HAP-1 (cell line): Measurements from ENCODE around the gene LRRC32.
"Not testable (repeated sequence)": the region's sequence is repeated elsewhere in the genome, so short reads cannot be mapped to it uniquely, and the experiment has no call there.

Experiments
- DNase-seq, 2 experiments: peaks; one replicate each; pipeline ENCODE4 v3.0.0-alpha.2; 2016 to 2020; ENCODE audit warnings: low spot score in 2 of 2
- H3K27me3 ChIP-seq: fragments of 250-450 bp; sonication (Bioruptor Pico); 2 replicates; pipeline ENCODE4 v1.5.1; 2020; ENCODE audit warnings: low read depth, mild to moderate bottlenecking, moderate library complexity
- H3K36me3 ChIP-seq: fragments of 250-450 bp; sonication (Bioruptor Pico); replicated peaks from 2 replicates; pipeline ENCODE4 v1.5.1; 2020; ENCODE audit warnings: mild to moderate bottlenecking
- H3K4me1 ChIP-seq: fragments of 250-450 bp; sonication (Bioruptor Pico); 2 replicates; pipeline ENCODE4 v1.5.1; 2020; ENCODE audit warnings: mild to moderate bottlenecking
- H3K4me3 ChIP-seq: fragments of 250-450 bp; sonication (Bioruptor Pico); 2 replicates; pipeline ENCODE4 v1.5.1; 2020; ENCODE audit warnings: mild to moderate bottlenecking, moderate library complexity
- H3K9me3 ChIP-seq: fragments of 250-450 bp; sonication (Bioruptor Pico); 2 replicates; pipeline ENCODE4 v1.5.1; 2020; ENCODE audit warnings: mild to moderate bottlenecking, moderate library complexity
- in situ Hi-C: fragments of 300-500 bp; cut with MboI; formaldehyde crosslinking; loops from 3 replicates; pipeline ENCODE4 v1.14.3; 2020; ENCODE audit warnings: low sequenced_read_pairs, inconsistent platforms, mixed read lengths

Gene LRRC32

DNA sequence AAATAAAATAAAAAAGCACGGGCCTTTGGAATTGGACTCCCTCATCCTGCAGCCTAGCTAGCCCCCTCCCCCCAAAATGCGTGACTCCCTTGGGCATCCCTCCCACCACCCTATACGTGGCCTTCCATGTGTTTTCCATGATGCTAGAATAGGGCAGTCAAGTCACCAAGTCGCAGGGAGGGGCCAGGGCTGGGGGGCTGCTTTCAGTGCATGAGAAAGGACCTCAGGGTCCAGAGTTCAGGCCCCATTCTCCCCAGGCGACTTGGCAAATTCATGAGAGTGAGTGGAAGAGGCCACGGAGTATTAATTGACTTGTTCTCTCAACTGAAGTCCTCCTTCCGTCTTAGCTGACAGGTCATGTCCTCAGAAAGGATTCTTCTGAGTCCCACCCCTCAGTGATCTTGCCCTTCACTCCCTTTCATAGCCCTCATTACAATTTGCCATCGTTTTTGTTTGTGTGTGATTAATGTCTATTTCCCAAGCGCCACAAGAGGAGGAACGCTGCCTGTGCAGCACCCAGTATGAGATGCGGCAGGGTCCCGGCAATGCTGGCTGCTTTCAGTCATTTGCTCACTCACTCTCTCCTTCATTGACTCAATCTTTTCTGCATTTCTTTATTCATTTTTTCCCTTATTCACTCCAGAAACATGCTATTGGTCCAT, 17.4 kb downstream of the LRRC32 start:
- in situ Hi-C loops = no loop called here
- Histone ChIP-seq H3K4me3 (no peak overlapping the region), H3K36me3 (no peaks in the 10 kb centered on the region), H3K27me3 (no peaks in the 10 kb centered on the region), H3K4me1 (no peaks in the 10 kb centered on the region), H3K9me3 (no peaks in the 10 kb centered on the region)
- DNase-seq = no peak

DNA sequence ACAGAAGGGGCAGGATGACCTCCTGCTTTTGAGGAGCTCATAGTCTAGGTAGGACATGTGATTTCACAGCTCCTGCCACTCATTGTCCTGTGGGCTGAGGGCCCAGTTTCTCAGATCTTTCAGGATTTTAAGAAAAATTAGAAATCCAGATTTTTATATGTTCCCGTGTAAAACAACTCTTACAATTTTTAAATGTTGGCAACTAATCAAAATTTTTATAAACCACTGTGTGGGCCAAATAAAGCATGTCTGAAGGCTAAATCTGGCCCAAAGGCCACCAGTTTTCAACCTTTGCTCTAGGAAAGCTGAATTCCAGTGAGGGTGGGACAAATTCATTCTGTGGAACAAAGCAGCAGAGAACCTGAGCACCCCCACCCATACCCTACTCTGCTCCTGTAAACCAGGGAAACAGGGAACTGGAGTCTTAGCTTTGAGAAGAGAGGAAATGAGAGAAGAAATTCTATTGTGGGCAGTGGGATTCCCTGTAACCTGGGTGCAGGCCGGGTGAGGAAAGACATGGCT, 20.6 kb downstream of the LRRC32 start:
- in situ Hi-C loops = no loop called here
- DNase-seq = no peak
- Histone ChIP-seq H3K4me3 (no peak overlapping the region), H3K27me3 (no peaks in the 10 kb centered on the region), H3K9me3 (no peaks in the 10 kb centered on the region), H3K4me1 (no peaks in the 10 kb centered on the region), H3K36me3 (no peaks in the 10 kb centered on the region)

DNA sequence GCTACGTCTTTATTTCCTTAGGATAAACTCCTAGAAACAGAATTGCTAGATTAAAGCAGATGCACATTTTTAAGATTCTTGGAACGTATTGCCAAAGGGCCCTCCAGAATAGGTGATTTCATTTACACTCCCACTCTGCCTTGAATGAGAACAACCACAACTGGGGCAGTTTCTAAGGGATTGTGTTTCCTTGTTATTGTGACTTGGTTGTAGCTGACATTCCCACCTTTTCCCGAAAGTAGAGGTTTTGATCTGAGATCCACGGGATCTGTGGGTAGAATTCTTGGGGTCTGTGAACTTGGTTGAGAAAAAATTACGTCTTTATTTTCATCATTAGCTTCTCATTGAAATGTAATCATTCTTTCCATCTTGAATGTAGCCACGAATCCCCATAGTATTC, 21.5 kb downstream of the LRRC32 start:
- Histone ChIP-seq H3K4me3 (no peak overlapping the region), H3K27me3 (no peaks in the 10 kb centered on the region), H3K9me3 (no peaks in the 10 kb centered on the region), H3K4me1 (no peaks in the 10 kb centered on the region), H3K36me3 (no peaks in the 10 kb centered on the region)
- in situ Hi-C loops = no loop called here
- no peak for DNase-seq

DNA sequence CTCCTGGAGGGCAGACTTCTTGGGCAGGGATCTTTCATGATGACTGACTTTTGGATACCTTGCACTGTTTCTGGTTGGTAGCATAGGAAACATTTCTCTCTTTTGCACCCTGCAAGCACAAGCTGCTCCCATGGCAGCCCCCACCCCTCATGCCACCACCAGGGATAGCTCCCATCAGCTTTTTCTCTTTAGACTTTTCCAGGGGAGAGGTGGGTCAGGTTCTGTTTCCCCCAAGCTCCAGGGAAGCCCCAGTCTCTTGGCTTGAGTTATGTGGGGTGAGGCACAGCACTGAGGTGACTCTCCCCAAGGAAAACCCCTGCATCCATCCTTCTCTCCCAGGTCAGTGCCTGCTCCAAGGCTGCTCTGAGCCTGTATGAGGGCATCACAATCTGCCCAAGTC, 22.5 kb downstream of the LRRC32 start:
- DNase-seq = no peak
- H3K9me3 ChIP-seq = no peaks in the 10 kb centered on the region
- H3K36me3 ChIP-seq = no peaks in the 10 kb centered on the region
- H3K4me1 ChIP-seq = no peaks in the 10 kb centered on the region
- in situ Hi-C loops = no loop called here
- no peaks in the 10 kb centered on the region for H3K27me3 ChIP-seq
- no peak overlapping the region for H3K4me3 ChIP-seq

DNA sequence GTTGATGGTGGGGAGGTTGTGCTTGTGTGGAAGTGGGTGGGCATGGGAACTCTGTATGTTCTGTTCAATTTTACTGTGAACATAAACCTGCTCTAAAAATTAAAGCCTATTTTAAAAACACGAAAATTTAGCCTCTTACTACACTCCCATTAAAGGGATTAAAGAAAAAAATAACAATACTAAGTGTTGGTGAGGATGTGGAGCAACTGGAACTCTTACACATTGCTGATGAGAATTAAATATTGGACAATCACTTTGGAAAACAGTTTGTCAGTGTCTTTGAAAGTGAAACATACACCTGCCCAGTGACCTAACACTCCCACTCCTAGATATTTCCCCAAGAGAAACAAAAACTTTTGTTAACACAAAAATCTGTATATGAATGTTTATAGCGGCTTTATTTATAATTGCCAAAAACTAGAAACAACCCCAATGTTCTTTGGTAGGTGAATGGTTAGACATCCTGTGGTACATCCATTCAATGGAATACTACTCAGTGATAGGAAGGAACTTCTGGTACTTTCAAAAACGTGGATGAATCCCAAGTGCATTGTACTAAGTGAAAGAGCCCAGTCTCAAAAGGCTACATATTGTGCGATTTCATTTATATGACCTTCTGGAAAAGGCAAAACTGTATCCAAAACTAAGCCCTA, 23.5 kb downstream of the LRRC32 start:
- no peaks in the 10 kb centered on the region for H3K4me1 ChIP-seq
- no peak for DNase-seq
- no peaks in the 10 kb centered on the region for H3K9me3 ChIP-seq
- H3K4me3 ChIP-seq = no peak overlapping the region
- H3K36me3 ChIP-seq = no peaks in the 10 kb centered on the region
- in situ Hi-C loops = no loop called here
- H3K27me3 ChIP-seq = no peaks in the 10 kb centered on the region

DNA sequence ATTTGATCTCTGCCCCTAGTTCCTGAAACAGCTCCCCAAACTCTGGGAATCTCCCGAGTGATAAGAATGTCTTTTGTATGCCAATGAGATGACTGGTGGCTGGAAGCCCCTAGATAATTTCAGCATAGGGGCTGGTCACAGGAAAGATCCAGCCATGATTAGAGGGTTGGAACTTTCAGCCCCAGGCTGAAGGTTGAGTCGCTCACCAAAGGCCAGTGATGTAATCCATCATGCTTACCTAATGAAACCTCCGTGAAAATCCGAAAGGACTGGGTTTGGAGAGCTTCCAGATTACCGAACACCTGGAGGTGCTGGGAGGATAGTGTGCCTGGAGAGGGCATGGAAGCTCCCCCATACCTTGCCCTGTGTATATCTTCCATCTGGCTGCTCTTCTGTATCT, 26.0 kb downstream of the LRRC32 start:
- no peak for DNase-seq
- in situ Hi-C loops = no loop called here
- Histone ChIP-seq H3K9me3 (no peaks in the 10 kb centered on the region), H3K36me3 (no peaks in the 10 kb centered on the region), H3K4me3 (no peak overlapping the region), H3K27me3 (no peaks in the 10 kb centered on the region), H3K4me1 (no peaks in the 10 kb centered on the region)

DNA sequence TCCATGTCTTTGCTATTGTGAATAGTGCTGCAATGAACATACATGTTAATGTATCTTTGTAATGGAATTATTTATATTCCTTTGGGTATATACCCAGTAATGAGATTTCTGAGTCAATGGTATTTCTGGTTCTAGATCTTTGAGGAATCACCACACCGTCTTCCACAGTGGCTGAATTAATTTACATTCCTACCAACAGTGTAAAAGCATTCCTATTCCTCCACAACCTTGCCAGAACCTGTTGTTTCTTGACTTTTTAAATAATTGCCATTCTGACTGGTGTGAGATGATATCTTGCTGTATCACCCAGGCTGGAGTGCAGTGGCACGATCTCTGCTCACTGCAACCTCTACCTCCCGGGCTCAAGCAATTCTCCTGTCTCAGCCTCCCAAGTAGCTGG, 26.8 kb downstream of the LRRC32 start:
- in situ Hi-C loops, H3K4me3 ChIP-seq, H3K36me3 ChIP-seq, H3K27me3 ChIP-seq, H3K4me1 ChIP-seq, DNase-seq, H3K9me3 ChIP-seq: not testable (repeated sequence)

DNA sequence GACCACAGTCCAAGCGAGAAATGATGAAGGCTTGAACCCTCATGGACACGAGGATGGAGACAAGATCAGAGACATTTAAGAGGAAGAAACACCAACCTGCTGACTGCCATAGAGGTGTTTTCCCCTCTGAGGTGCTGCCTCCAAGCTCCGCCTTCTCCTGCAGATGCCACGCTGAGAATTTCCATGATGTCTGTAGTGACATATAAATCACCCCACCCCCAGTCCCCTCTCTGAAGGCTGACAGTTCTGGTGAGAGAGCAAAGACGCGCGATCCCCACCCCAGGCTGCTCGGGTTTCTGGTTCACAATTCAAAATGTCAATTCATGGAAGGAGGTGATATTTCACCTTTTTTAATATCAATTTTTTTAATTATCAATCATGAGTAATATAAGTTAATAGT, 28.2 kb downstream of the LRRC32 start:
- Histone ChIP-seq H3K4me3 (no peak overlapping the region), H3K27me3 (no peaks in the 10 kb centered on the region), H3K36me3 (no peaks in the 10 kb centered on the region), H3K4me1 (no peaks in the 10 kb centered on the region), H3K9me3 (no peaks in the 10 kb centered on the region)
- in situ Hi-C loops = no loop called here
- no peak for DNase-seq

DNA sequence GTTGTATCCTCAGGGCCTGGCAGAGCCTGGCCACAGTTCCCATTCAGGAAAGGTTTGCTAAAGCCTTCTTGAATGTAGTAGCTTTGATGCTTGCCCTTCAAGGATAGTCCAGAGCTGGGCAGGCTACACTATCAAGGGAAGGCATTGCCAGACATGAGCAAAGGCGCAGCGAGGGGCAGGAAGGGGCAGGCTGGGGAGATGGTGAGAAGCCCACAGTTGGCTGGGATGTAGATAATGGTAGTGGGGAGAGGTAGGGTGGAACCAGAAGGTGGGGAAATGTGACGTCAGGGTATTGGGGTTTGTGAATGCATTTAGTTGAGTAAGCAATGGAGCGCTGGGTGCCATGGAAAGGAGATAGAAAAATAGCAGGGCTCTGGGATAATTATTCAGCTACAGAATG, 28.6 kb downstream of the LRRC32 start:
- in situ Hi-C loops = no loop called here
- Histone ChIP-seq H3K4me1 (no peaks in the 10 kb centered on the region), H3K4me3 (no peak overlapping the region), H3K9me3 (no peaks in the 10 kb centered on the region), H3K36me3 (no peaks in the 10 kb centered on the region), H3K27me3 (no peaks in the 10 kb centered on the region)
- no peak for DNase-seq

DNA sequence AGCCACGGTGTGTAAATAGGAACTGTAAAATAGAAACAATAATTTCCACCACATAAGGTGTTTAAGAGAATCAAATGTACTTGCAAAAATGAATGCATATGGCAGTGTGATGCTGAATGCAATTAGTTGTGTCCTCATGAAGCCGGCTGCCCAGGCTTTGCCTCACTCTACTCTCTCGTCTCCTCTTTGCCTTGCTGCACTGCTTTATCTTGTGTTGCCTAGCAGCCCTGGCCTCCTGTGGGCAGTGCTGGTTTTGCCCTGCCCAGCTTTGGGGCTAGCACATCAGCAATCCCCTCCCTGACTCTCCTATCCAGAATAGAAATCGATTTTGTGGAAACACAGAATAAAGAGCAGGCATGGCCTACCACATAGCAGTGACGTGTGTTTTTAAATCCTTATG, 30.0 kb downstream of the LRRC32 start:
- no peaks in the 10 kb centered on the region for H3K27me3 ChIP-seq
- no peaks in the 10 kb centered on the region for H3K36me3 ChIP-seq
- H3K4me3 ChIP-seq = no peak overlapping the region
- in situ Hi-C loops = no loop called here
- DNase-seq = no peak
- no peaks in the 10 kb centered on the region for H3K4me1 ChIP-seq
- H3K9me3 ChIP-seq = no peaks in the 10 kb centered on the region

DNA sequence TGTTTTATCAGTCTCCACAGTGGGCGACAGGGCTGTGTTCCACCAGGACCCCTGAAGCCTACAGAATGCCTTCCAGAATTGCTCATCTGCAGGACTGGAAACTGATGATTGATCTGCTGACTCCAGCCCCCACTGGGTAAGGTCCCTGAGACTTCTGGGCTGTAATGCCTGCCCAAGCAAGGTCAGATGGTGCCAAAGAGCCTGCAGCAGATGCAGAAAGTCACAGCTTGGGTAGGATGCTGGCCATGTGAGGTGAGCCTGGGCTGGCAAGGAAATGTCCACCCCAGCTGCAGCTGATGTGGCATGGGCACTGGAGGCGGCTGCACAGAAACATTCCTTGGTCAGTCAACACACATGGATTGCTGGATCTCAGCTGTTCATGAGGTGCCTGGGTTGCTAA, 30.9 kb downstream of the LRRC32 start:
- Histone ChIP-seq H3K4me3 (no peak overlapping the region), H3K4me1 (no peaks in the 10 kb centered on the region), H3K27me3 (no peaks in the 10 kb centered on the region), H3K9me3 (no peaks in the 10 kb centered on the region), H3K36me3 (no peaks in the 10 kb centered on the region)
- in situ Hi-C loops = no loop called here
- DNase-seq = no peak

DNA sequence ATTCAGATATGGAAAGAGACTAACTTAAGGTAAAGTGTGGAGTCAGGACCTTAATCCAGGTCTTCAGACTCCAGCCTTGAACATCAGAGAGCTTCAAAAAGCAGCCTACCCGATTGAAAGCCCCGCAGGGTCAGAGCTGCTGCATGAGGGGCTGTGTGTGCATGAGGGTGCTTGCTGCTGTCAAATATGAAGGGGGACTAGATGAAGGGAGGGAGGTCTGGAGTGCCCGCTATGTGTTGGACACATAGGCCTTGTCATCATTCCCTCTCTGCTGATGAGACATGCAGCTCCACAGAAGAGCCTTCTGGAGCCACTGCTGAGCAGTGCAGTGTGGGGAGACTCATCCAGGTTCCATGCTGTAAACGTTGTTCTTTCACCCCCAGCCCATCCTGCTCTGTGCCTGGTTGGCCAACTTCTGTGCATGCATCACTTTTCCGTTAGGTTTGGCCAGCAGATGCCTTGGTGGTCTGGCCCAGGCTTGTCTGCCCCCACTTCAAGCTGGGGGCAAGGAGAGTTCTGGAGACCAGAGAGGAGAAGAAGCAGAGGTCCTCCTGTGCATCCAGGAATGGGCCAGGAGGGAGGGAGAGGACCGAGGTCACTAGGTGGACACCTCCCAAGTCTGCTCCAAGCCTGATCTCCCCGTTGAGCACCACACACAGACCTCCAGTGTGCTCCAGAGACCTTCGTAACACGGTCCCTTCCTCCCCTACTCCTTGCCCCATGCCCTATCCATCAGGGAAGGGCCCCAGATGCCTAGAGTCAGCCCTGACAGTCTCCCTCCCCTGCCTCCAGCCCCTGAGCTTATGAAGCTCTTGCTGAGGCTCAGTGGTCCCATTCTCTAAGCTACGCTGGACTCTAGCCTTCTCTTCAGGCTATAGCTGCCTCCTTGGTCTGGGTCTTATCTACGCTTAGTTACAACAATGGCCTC, 32.0 kb downstream of the LRRC32 start:
- Histone ChIP-seq H3K4me3 (no peak overlapping the region), H3K36me3 (no peaks in the 10 kb centered on the region), H3K27me3 (no peaks in the 10 kb centered on the region), H3K9me3 (no peaks in the 10 kb centered on the region), H3K4me1 (no peaks in the 10 kb centered on the region)
- in situ Hi-C loops = no loop called here
- DNase-seq = no peak

DNA sequence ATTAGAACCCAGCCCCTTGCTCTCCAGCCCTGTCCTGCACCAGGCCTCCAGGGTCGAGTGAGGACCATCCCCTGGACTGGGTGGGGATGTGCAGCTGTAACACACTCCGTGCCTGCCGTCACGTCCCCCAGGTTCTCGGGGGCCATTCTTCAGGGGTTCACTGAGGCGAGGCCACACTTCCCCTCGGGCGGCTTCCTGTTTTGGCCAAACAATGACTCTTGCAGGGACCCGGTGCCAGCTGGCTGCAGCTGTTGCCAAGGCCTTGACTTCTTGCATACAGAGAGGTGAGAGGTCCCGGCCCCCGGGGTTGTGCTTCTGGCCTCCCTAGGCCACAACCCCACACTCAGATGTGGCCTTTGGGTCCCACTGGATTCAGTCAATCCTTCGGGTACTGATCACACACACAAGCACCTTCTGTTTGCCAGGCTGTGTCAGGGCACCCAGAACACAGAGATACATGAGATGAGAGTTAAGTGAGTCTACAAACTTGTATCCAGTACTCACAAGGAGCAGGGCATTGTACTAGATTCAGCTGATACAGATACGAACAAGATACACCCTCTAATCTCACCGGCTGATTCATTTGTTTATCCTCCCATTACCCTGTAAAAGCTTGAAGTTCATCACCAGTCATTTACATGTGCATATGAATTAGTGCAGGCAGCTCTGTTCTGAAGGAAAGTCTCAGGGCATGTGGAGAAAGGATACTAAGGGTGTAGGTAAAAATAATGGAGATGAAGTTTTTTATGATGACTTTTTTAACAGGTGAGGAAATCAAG, 32.9 kb downstream of the LRRC32 start:
- Histone ChIP-seq H3K4me1 (no peaks in the 10 kb centered on the region), H3K4me3 (no peak overlapping the region), H3K27me3 (no peaks in the 10 kb centered on the region), H3K9me3 (no peaks in the 10 kb centered on the region), H3K36me3 (no peaks in the 10 kb centered on the region)
- in situ Hi-C loops = no loop called here
- DNase-seq = no peak
